Measurements from ENCODE around the gene KRT79.
"Not testable (repeated sequence)": the region's sequence is repeated elsewhere in the genome, so short reads cannot be mapped to it uniquely, and the experiment has no call there.

KRT79 gene

DNA sequence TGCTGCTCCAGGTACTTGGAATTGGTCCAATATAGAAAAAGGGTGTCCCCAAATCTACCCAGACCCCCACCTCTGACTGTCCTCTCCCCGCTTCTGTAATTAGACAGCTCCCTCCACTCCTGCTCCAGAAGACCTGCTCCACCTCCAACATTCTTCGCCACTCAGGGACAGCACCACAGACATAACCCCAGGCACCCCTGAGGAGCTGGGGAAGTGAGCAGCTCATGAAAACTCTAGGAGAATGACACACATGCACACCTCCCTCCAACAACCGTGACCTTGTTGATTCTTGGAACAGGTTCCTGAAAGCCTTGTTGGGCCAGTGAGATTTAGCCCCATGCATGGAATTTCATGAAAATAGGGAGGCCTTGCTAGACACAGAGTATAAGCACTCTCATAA lies 28.4 kb downstream of the KRT79 start:
- no peak for DNase-seq (ENCODE audit: low spot score)

DNA sequence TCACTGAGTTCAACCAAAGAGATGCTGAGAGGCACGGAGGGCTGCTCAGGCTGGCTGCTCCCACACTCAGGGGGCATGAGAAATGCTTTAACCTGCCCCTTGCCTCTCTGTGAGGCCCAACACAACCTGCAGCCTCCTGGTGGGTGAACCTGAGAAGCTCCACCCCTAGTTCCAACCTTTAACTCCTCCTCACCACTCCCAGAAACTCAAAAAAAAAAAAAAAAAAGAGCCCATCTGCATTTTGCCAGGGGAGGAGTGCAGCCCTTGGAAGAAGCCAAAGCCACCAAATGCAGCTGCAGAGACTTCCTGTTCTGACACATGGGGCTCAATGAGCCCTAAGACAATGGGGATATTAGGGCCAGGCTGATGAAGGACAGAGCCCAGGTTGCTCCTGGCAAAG lies 29.1 kb downstream of the KRT79 start:
- DNase-seq (ENCODE audit: low spot score), result no peak

GRCh38 chr12:52802442-52802841 lies 31.7 kb downstream of the KRT79 start:
- DNase-seq (ENCODE audit: low spot score), result no peak

GRCh38 chr12:52801773-52802172 lies 32.3 kb downstream of the KRT79 start:
- no peak for DNase-seq (ENCODE audit: low spot score)

GRCh38 chr12:52800259-52800917 lies 33.7 kb downstream of the KRT79 start:
- DNase-seq (ENCODE audit: low spot score), result no peak

DNA sequence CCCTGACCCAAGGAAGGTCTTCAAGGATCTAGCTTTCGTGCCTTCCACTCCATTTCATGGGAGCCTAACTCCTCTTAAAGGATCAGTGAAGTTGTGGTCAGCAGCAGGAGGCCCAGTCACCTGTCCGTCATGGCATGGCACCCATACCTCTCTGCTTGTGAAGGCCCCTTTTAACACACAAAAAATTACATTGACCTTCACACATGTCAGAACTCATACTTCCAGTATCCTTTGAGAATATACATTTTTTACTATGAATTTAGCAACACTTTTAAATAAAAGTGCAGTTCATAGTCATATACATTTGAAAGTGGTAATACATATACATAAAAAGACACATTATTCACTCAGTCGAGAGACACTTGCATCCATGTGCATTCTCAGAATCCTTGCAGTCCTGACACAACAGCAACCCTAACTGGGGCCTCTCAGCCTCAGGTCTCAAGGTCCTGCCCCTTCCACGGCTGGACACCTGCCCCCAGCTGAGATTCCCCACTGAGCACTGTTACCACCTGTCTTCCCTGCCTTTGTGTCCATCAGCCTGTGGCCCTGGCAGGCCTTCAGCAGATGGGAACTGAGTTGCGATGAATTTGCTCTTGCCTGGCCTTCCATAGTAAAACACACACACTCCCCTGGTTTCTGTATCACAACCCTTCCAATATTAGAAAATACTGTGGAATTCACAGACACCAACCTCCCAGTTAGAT lies 34.5 kb downstream of the KRT79 start:
- no peak for DNase-seq (ENCODE audit: low spot score)

GRCh38 chr12:52798671-52799504 lies 35.2 kb downstream of the KRT79 start:
- DNase-seq (ENCODE audit: low spot score), result no peak

DNA sequence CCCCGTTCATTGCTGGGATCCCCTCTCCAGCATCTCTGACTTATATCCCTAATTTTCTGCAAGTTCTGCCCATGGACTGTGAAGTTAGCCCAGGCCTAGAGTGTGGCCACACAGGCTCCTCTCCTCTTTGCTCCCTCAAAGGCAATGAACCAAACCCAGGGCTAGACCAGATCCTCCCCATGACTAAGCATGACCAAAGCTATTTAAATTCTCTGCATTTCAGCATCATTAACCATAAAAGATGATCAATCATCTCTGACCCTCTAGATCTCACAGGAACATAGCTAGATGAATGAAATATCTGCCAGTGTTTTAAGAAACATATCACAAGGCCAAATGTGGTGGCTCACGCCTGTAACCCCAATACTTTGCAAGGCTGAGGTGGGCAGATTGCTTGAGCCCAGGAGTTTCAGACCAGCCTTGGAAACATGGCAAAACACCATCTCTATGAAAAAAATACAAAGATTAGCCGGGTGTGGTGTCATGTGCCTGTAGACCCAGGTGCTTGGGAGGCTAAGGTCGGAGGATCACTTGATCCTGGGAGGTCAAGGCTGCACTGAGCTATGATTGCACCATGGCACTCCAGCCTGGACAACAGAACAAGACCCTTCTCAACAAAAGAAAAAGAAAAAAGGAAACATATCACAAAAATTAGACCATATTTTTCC lies 36.0 kb downstream of the KRT79 start:
- no peak for DNase-seq (ENCODE audit: low spot score)

GRCh38 chr12:52797529-52797894 lies 36.6 kb downstream of the KRT79 start:
- DNase-seq (ENCODE audit: low spot score), result no peak

DNA sequence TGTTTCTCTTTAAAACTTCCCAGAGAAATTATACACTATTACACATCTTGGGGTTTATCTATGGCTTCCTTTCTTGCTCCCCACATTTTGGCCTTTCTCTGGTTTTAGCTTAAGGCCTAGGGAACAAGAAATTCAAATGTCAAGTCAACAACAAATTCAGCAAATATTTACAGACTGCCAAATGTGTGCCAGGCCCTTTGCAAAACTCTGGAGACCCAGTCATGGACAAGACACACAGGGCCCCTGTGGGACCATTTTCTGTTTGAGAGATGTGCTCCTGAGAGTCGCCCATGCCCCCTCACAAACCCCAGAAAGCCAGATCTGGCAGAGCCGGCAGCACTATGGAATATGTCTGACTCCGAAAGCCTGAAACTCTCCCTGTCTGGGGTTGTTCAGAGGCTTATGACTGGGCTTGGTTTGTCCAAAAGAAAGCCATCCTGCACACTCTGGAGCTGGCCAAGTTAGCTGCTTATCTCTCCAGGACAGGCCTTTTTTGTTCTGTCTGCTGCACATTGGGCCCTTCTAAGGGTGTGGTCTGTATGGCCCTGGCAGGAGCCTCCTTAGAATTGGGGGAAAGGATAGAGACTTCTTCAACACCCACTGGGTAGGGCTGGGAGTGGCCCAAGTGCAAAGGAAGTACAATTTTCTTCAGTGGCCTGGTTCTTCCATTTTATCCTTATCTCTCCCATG lies 37.1 kb downstream of the KRT79 start:
- DNase-seq (ENCODE audit: low spot score), result no peak

- DNase-seq (ENCODE audit: low spot score), result no peak
Measured at GRCh38 chr12:52796429-52796794, 37.7 kb downstream of the KRT79 start.

DNA sequence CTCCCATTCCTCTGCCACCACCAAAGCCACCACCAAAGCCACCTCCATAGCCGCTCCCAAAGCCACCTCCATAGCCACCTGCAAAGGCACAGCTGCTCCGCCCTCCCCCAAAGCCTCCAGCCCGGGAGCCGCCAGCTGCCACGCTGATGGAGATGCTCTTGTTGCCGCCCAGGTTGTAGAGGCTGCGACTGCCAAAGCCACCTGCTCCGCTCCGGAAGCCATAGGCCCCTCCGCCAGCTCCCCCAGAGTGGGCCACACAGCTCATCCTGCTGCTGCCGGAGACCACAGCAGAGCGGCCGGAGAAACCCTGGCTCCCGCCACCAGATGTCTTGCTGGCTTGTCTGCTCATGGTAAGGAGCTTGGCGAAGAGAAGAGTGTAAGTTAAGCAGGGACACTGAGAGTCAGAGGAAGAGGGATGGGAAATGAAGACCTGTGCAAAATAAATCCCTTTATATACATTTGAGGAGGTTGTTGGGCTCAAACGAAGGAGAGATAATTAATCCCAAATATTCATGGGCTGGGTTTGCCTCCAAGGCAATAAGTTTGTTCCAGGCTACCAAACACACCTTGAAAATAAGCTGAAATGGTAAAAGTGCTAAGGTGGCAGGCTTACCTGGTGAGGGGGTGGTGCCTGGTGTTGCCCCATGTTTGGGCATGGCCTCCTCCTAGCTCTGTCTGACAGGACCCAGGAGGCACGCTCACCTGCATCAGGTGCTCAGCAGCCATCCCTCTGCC lies 38.2 kb downstream of the KRT79 start, which contains the start of gene KRT3:
Gene KRT3, minus strand, starts transcription at position 424 of the 735 bp plus-strand sequence. Its CDS starts 75 bp downstream, at position 349.
- no peak for DNase-seq (ENCODE audit: low spot score)

DNA sequence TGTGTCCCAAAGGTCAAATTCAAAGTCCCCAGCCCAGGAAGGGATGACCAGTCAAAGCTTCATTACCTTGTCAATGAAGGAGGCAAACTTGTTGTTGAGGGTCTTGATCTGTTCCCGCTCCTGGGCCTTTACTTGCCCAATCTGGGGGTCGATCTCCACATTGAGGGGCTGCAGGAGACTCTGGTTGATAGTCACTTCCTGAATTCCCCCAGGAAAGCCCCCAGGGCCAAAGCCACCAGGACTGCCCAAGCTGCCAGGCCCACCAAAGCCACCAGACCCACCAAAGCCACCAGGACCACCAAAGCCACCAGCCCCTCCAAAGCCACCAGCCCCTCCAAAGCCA lies 38.8 kb downstream of the KRT79 start:
- not testable (repeated sequence) for DNase-seq (ENCODE audit: low spot score)

DNA sequence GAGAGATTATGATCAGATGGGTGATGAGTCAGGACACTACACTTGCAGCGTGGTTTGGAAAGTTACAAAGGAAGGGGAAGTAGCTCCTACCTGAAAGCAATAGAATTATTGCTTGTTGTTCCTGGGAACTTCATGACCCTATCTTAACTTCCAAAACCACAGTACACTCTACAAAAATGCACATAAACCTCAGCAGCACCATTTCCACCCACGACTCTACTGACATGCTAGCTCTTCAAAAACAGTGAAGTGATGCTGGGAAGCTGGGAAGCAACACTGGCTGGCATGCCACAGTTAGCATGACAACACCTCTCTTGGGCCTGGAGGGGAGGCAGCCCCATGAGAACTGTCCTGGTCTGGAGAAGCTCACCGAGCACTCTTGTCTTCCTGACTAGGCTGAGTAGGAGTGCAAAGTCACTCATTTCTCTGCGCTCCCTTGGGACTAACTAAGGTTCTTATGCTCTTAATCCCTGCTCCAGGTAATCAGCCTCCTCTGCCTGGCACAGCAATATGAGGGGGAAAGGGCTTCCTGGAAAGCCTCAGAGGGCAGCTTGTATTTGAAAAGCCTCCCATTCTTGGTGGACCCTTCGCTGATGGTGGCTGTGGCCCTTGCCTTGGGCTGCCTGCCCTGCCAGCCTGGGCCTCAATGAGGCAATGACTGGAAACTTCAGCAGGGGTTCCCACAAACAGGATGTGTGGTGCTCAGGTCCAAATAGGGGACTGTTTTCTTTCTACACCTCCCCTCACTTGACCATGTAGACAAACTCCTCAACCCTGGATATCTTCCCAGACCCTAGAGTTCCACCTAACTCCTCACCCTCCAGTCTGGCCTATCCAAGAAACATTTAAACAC lies 39.4 kb downstream of the KRT79 start:
- no peak for DNase-seq (ENCODE audit: low spot score)

GRCh38 chr12:52792185-52793029 lies 41.7 kb downstream of the KRT79 start:
- no peak for DNase-seq (ENCODE audit: low spot score)

DNA sequence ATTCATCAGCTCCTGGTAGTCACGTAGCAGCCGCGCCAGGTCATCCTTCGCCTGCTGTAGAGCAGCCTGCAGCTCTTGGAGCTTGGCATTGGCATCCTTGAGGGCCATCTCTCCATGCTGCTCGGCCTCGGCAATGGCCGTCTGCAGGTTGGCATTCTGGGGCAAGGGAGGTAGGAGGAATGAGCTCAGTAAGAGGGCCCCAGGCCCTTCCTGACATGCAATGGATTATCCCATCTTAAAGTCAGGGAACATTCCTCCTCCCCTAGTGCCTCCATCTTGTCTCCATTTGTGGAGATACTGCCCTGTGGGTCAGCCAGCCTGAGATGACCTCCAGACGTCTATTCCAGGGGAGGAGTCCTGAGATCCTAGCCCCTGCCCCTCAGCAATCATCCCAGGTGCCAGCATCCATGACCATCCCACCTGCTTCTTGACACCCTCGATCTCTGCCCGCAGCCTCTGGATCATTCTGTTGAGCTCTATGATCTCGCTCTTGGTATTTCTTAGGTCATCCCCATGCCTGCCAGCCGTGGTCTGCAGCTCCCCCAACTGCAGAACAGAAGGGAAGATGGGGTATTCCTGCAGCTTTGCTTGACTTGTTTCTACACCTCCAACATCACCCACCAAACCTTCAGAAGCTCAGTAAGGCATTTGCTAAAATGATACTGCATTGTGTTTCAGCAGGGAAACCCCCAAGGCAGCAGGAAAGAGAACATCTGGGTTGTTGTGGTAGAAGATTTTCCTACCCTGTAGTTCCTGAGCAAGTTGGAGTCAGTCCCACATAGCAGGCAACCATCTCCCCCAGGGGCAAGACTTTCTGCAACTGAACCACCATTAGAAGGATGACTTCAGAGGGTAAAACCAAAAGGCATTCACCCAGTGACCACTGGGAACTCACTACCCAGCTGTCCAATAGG lies 42.6 kb downstream of the KRT79 start:
- DNase-seq (ENCODE audit: low spot score), result no peak

- no peak for DNase-seq (ENCODE audit: low spot score)
Measured at GRCh38 chr12:52790427-52791270, 43.5 kb downstream of the KRT79 start.

Data from NAMALWA (cell line).